ENCODE measurements around the gene VPREB3.
"Not testable (repeated sequence)": the region's sequence is repeated elsewhere in the genome, so short reads cannot be mapped to it uniquely, and the experiment has no call there.

The VPREB3 gene

DNA sequence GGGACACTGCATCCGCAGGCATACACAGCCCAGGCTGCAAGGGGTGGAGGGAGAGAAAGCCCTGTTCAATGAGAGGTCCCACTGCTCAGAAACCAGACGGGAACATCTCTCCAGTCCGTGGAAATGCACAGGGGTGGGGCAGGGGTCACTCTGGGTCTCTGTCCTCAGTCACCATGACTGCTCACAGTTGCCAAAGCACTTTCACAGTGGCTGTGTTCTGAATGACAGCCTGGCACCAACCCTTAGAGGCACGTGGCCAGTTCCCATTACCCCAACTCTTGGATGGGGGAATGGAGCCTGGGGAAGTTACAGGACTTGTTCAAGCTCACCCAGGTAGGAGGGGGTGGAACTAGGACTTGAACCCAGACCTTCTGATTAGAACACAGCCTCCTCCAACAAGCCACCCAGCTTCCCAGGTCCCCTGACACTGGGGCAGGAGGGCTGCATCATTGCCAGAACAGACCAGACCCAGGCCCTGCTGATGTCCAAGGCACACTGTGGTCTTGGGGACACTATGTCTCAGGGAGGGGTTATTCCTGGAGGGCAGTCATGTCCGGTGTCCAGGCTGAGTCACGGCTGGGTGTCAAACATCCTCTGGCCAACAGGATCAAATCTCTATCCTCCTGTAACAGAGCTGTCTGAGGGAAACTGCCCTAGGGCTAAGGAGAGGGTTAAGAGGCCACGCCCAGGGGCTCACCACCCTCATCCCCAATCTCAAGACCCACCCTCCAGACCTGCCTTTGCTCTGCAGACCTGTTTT is 11.5 kb downstream of the VPREB3 start:
- no peak for DNase-seq (ENCODE audit: low read depth in 2 of 2)

- DNase-seq (ENCODE audit: low read depth in 2 of 2) = no peak
These were observed 16.5 kb downstream of the VPREB3 start for GRCh38 chr22:23737696-23738095.

DNA sequence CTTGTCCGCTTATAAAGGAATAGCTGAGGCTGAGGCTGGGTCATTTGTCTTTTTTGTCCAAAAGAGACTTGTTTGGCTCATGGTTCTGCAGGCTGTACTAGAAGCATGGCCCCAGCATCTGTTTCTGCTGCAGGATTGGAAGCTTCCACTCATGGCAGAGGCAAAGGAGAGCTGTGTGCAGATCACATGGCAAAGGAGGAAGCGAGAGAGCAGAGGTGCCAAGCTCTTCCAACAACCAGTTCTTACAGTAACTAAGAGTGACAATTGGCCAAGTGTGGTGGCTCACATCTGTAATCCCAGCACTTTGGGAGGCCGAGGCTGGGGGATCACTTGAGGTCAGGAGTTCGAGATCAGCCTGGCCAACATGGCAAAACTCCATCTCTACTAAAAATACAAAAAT is 26.1 kb downstream of the VPREB3 start:
- not testable (repeated sequence) for DNase-seq (ENCODE audit: low read depth in 2 of 2)

DNA sequence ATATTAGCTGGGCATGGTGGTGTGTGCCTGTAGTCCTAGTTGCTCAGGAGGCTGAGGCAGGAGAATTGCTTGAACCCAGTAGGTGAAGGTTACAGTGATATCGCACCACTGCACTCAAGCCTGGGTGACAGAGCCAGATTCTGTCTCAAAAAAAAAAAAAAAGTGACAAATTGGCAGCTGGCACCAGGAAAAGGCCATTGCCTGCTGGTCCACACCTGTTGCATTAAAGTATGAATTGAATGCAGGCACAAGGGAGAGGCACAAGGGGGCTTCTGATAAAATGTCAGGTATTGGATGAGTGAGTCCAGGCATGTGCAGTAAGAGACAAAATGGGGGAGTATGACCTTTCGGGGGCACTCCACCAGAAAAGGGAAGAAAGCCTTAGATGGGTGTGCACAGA is 31.5 kb downstream of the VPREB3 start:
- DNase-seq (ENCODE audit: low read depth in 2 of 2) = no peak

DNA sequence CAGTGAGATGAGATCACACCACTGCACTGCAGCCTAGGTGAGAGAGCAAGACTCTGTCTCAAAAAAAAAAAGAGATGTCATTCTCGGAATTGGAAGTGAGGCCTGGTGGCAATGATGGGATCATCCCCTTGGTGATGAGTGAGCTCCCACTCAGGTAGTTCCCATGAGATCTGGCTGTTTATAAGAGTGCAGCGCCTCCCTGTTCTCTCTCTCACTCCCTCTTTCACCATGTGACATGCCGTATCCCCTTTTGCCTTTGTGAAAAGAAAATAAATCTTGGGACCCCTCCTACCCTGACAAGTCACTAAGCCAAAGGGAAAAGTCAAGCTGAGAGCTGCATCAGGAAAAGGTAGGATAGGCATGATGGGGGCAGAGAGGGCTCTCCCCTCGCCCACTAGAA is 32.1 kb downstream of the VPREB3 start:
- DNase-seq (ENCODE audit: low read depth in 2 of 2) = no peak

GRCh38 chr22:23720855-23721254 is 33.4 kb downstream of the VPREB3 start:
- no peak for DNase-seq (ENCODE audit: low read depth in 2 of 2)

DNA sequence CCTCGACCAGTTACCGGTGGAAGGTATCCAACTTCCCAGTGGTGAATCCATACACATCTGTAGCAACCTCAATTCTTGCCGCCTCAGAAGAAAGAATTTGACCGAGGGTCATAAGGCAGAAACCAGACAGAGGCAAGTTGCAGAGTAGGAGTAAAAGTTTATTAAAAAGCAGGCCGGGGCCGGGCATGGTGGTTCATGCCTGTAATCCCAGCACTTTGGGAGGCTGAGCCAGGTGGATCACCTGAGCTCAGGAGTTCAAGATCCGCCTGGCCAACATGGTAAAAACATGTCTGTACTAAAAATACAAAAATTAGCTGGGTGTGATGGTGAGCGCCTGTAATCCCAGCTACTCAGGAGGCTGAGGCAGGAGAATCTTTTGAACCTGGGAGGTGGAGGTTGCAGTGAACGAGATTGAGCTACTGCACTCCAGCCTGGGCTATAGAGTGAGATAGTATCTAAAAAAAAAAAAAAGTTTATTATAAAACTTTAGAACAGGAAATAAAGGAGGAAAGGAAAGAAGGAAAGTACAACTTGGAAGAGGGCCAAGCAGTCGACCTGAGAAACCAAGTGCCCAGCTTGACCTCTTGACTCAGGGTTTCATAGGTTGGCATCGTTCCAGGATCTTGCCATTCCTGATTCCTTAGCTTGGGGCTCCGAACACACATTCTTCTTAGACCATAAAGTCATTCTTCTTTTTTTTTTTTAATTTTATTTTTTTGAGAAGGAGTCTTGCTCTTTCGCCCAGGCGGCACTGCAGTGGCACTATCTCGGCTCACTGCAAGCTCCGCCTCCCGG is 35.7 kb downstream of the VPREB3 start:
- DNase-seq (ENCODE audit: low read depth in 2 of 2) = no peak

DNA sequence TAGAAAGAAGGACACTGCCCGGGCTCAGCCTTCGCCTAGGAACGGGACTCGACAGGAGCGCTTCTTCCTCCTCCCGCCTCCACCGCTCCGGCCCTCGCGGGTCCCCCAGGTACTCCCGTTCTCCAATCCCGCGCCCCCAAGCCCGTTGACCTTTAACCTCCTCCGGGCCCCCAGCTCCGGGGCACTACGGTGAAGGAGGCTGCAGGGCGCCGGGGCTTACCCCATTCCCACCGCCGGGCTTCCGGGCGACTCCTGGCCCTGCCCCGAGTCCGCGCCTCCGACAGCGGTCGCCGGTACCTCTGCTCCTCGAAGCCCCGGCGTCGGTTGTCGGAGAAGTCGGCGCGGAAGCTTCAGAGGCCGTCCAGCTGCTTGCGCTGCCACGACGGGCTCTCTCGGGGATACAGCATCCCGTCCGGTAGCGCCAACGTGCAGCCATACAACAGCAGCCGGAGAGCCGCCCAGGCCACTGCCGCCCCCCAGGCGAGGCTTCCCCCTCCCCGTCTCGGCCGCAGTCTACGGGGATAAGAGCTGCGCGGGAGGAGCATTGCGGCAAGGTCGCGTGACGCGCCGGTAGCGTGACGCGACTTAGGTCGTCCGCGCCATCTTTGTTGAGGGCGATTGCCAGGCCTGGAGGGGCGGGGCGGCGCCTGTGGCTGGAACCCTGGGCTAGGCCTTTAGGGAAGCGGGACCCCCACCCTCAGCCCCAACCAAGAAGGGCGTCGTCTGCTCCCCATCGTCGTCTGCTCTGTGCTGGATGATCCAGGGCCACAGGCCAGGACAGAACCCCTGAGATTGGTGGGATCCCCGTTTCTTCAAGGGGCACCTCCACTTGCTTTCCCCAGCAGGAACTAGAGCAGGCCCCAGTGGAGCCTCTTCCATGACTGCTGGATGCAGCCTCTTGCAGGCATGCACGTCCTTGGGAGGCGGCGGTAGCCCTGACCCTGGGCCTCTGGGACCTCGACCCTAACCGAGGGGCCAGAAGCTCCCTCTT is 37.1 kb downstream of the VPREB3 start:
- peak; percentile 58 to 71 for DNase-seq (ENCODE audit: low read depth in 2 of 2)

DNA sequence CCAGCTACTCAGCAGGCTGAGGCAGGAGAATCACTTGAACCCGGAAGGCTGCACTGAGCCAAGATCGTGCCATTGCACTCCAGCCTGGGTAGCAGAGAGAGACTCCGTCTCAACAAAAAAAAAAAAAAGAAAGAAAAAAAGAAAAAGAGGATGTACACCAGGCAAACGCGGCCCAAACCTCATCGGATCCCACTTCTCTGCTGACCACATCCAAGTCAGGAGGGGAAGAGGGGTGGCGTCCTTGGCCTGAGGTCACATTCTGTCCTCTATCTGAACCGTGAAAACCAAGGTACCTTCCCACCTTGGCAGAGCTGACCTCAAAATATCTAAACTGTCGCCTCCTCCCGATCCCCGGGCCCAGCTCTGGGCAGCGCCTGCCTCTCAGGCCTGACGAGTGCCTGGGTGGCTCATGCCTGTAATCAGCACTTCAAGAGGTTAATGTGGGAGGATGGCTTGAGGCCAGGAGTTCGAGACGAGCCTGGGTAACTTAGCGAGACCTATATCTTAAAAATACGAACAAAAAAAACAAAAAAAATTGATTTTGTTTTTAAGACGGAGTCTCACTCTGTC is 38.3 kb downstream of the VPREB3 start:
- DNase-seq (ENCODE audit: low read depth in 2 of 2) = no peak

DNA sequence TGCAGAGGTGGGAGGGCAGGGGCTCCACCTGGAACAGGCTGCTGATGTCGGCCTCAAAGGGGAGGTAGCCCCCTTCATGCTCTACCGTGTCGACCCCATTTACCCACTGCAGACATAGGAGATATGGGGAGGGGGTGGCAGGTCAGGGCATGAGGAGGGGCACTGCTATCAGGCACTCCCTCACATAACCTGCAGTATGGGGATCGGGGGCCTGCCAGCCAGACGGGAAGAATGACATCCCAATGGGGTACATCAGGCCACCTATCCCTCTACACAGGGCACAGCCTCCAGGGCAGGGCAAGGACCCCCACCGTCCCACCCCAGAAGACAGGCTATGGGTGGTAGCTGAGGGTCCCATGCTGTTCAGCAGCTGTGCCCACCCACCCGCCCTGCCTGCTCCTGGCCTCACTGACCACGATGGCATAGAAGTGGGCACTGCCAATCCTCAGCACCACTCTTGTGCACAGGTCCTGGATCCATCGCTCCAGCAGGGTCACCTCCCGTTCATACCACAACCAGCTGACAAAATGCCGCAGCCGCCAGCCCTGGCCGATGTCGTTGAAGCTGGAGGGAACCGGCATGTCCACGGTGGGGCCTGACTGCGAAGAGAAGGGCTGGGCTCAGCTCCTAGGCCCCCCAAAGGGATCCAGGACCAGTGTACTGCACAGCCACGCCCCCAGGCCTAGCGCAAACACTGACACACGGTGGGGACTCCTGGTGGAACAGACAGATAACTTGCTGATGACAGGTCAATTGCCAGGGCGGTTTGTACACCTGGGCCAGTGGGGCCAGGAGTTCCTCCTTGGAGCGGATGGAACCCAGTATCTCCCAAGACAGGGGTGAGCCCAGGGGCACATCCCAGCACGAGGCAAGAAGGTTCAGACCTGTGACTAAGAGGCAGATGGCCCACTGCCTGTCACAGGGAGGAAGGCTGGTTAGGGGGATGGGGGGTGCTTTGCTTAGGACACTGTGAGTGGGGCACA is 39.3 kb downstream of the VPREB3 start:
- DNase-seq (ENCODE audit: low read depth in 2 of 2) = no peak

GRCh38 chr22:23713696-23714595 is 40.3 kb downstream of the VPREB3 start:
- DNase-seq (ENCODE audit: low read depth in 2 of 2) = no peak

GRCh38 chr22:23712256-23712655 is 42.0 kb downstream of the VPREB3 start:
- DNase-seq (ENCODE audit: low read depth in 2 of 2) = no peak

DNA sequence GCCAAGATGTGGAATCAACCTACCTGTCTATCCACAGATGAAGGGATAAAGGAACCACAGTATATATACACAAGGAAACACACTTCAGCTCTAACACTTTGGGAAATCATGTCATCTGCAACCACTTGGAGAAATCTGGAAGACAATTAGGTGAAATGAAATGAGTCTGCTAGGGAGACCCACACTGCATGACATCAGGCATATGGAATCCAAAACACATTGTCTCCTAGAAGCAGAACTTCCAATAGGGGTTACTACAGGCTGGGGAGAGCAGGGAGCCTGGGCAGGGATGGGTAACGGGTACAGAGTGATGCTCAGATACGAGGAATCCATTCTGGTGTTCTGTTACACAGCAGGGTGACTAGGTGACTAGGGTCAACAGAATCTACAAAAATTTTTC is 45.1 kb downstream of the VPREB3 start:
- no peak for DNase-seq (ENCODE audit: low read depth in 2 of 2)

DNA sequence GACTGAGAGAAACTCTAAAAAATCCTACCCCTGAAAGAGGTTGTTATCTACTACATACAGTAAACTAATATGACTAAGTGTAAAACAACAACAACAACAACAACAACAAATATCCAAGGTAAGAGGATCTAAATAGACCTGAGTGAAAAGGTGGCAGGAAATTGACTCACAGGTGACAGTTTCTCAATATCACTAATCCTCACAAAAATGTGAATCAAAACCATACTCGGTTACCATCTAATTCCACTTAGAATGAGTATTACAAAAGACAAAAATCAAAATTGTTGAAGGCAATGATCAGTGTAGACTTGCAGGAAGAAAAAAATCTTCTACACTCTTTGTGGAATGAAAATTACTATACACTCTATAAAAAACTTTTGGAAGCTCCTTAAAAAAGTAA is 46.0 kb downstream of the VPREB3 start:
- no peak for DNase-seq (ENCODE audit: low read depth in 2 of 2)

- peak in 1 of 2 donors; percentile 40 for DNase-seq (ENCODE audit: low read depth in 2 of 2)
These were observed 48.9 kb downstream of the VPREB3 start for GRCh38 chr22:23705358-23705757.

GRCh38 chr22:23704829-23705228 is 49.4 kb downstream of the VPREB3 start:
- no peak for DNase-seq (ENCODE audit: low read depth in 2 of 2)

GRCh38 chr22:23704062-23704461 is 50.2 kb downstream of the VPREB3 start:
- DNase-seq (ENCODE audit: low read depth in 2 of 2) = no peak

Data from stimulated activated CD4-positive, alpha-beta T cell treated with anti-CD3 and anti-CD28 coated beads, Interleukin-15, amount 100 ng/mL, for 48 hours (primary cell).